IMR-90 (cell line): ENCODE measurements around the gene KLHL40. TPM values are rescaled to one million over a fixed set of nuclear protein-coding genes. Genes with fewer than 3 reads are reported as not detected.

Source experiments
- ATAC-seq: fragments of 200-7000 bp; cut with Tn5 transposase; 2 replicates; pipeline ENCODE4 v1.9.1; 2020; ENCODE audit warnings: low read depth, mild to moderate bottlenecking, moderate library complexity
- BruUV-seq: library from RNA; stranded (reverse); fragments of 400-500 nt; replicated peaks from 2 replicates; lab custom pipeline; 2021; lab: Mats Ljungman, UMichigan
- CTCF ChIA-PET: fragments of 300-600 bp; formaldehyde crosslinking; extraction: SDS; loops from one replicate; lab custom pipeline; 2021; ENCODE audit warnings: antibody characterized with exemption; lab: Yijun Ruan, JAX
- POLR2A ChIA-PET: fragments of 300-600 bp; sonication (Branson Sonifier 250); formaldehyde crosslinking; loops from one replicate; lab custom pipeline; 2022; ENCODE audit warnings: antibody characterized with exemption; ENCODE audit not compliant: unreplicated experiment; lab: Charles Lee
- DNase-seq: peaks from one replicate; pipeline ENCODE4 v3.0.0; 2013
- H2AFZ ChIP-seq: replicated peaks from 2 replicates; pipeline ENCODE3; 2013; ENCODE audit warnings: low read length, mild to moderate bottlenecking; ENCODE audit not compliant: poor library complexity
- H2AK5ac ChIP-seq: 2 replicates; pipeline ENCODE4 v1.6.1; 2013; ENCODE audit warnings: low read depth, low read length, inconsistent platforms
- H2AK9ac ChIP-seq: replicated peaks from 2 replicates; pipeline ENCODE3; 2013; ENCODE audit warnings: mild to moderate bottlenecking, low read depth, low read length, moderate library complexity; ENCODE audit not compliant: poor library complexity
- H2BK120ac ChIP-seq: 2 replicates; pipeline ENCODE4 v1.6.1; 2013; ENCODE audit warnings: low read depth, low read length, inconsistent platforms
- H2BK15ac ChIP-seq: 3 replicates; pipeline ENCODE4 v1.6.1; 2013; ENCODE audit warnings: low read depth, low read length, inconsistent platforms
- H2BK20ac ChIP-seq: 2 replicates; pipeline ENCODE4 v1.6.1; 2013; ENCODE audit warnings: low read depth, mild to moderate bottlenecking, inconsistent platforms, low read length, moderate library complexity
- H2BK5ac ChIP-seq: 2 replicates; pipeline ENCODE4 v1.6.1; 2013; ENCODE audit warnings: mild to moderate bottlenecking, low read depth, low read length, inconsistent platforms; ENCODE audit not compliant: poor library complexity, severe bottlenecking
- H3K14ac ChIP-seq: replicated peaks from 2 replicates; pipeline ENCODE4 v1.6.1; 2013; ENCODE audit warnings: low read depth, low read length, inconsistent platforms
- H3K18ac ChIP-seq: 2 replicates; pipeline ENCODE4 v1.6.1; 2013; ENCODE audit warnings: low read depth, low read length, control low read depth
- H3K23ac ChIP-seq: 2 replicates; pipeline ENCODE4 v1.6.1; 2013; ENCODE audit warnings: low read depth, low read length, inconsistent platforms
- H3K27ac ChIP-seq: 2 replicates; pipeline ENCODE4 v1.5.1; 2013; ENCODE audit warnings: mild to moderate bottlenecking, control low read depth, low read length; ENCODE audit not compliant: insufficient read depth
- H3K27me3 ChIP-seq: 2 replicates; pipeline ENCODE4 v1.6.1; 2013; ENCODE audit warnings: low read length; ENCODE audit not compliant: control insufficient read depth, insufficient read depth
- H3K36me3 ChIP-seq: 2 replicates; pipeline ENCODE4 v1.6.1; 2013; ENCODE audit warnings: low read length, mixed read lengths; ENCODE audit not compliant: control insufficient read depth, insufficient read depth
- H3K4ac ChIP-seq: 2 replicates; pipeline ENCODE4 v1.6.1; 2013; ENCODE audit warnings: low read depth, low read length, inconsistent platforms
- H3K4me1 ChIP-seq: 2 replicates; pipeline ENCODE4 v1.6.1; 2013; ENCODE audit warnings: low read length, mixed read lengths; ENCODE audit not compliant: control insufficient read depth, insufficient read depth
- H3K4me2 ChIP-seq: 2 replicates; pipeline ENCODE4 v1.6.1; 2013; ENCODE audit warnings: low read depth, mild to moderate bottlenecking, control low read depth, low read length, moderate library complexity
- H3K4me3 ChIP-seq: 2 replicates; pipeline ENCODE4 v1.5.1; 2013; ENCODE audit warnings: low read depth, mild to moderate bottlenecking, control low read depth, low read length, moderate library complexity; ENCODE audit not compliant: insufficient read depth
- H3K56ac ChIP-seq: 2 replicates; pipeline ENCODE4 v1.6.1; 2013; ENCODE audit warnings: low read length, inconsistent platforms; ENCODE audit not compliant: insufficient read depth; ENCODE audit errors: extremely low read depth
- H3K79me1 ChIP-seq, 2 experiments: 2 replicates each; pipeline ENCODE4 v1.6.1; 2013; ENCODE audit warnings: low read length in 2 of 2, inconsistent platforms in 1 of 2, low read depth in 1 of 2
- H3K9ac ChIP-seq: 2 replicates; pipeline ENCODE4 v1.6.1; 2013; ENCODE audit warnings: low read depth, low read length, control low read depth
- H3K9me1 ChIP-seq: 2 replicates; pipeline ENCODE4 v1.6.1; 2013; ENCODE audit warnings: low read length, inconsistent platforms; ENCODE audit not compliant: insufficient read depth
- H3K9me3 ChIP-seq: 2 replicates; pipeline ENCODE4 v1.6.1; 2013; ENCODE audit warnings: low read length; ENCODE audit not compliant: control insufficient read depth, insufficient read depth
- H4K20me1 ChIP-seq: 2 replicates; pipeline ENCODE4 v1.6.1; 2013; ENCODE audit warnings: low read length, inconsistent platforms; ENCODE audit not compliant: insufficient read depth
- H4K5ac ChIP-seq: 2 replicates; pipeline ENCODE4 v1.6.1; 2013; ENCODE audit warnings: mild to moderate bottlenecking, low read depth, low read length, control low read depth
- H4K8ac ChIP-seq, 2 experiments: 2 replicates each; pipeline ENCODE4 v1.6.1; 2013; ENCODE audit warnings: low read depth in 2 of 2, low read length in 2 of 2, control low read depth in 1 of 2, inconsistent platforms in 1 of 2
- H4K91ac ChIP-seq: 2 replicates; pipeline ENCODE4 v1.6.1; 2013; ENCODE audit warnings: low read depth, low read length, inconsistent platforms; ENCODE audit not compliant: insufficient read depth
- CHD1 ChIP-seq: IDR thresholded peaks from 2 replicates; pipeline ENCODE4 v1.6.1; 2012; ENCODE audit warnings: low read depth, low read length, improper control_type of control experiment
- MAFK ChIP-seq: IDR thresholded peaks from 2 replicates; pipeline ENCODE4 v1.6.1; 2012; ENCODE audit warnings: low read depth, low read length, improper control_type of control experiment
- MAZ ChIP-seq: IDR thresholded peaks from 2 replicates; pipeline ENCODE4 v1.6.1; 2012; ENCODE audit warnings: low read depth, mild to moderate bottlenecking, low read length, improper control_type of control experiment, moderate library complexity, borderline replicate concordance
- NFE2L2 ChIP-seq: fragments of 150-350 bp; IDR thresholded peaks from 2 replicates; pipeline ENCODE4 v1.6.1; 2016; ENCODE audit warnings: low read depth, mild to moderate bottlenecking, low read length
- POLR2A ChIP-seq: IDR thresholded peaks from 2 replicates; pipeline ENCODE4 v1.6.1; 2012; ENCODE audit warnings: mild to moderate bottlenecking, low read depth, low read length
- RFX5 ChIP-seq: IDR thresholded peaks from 2 replicates; pipeline ENCODE4 v1.8.0; 2012; ENCODE audit warnings: low read depth, mild to moderate bottlenecking, low read length, moderate library complexity
- WGBS, 2 experiments: methylation state at CpG; one replicate each; pipeline versions ENCODE4 v1.1.5 to v1.1.7; 2013; ENCODE audit warnings: missing lambda C conversion rate in 2 of 2; ENCODE audit not compliant: insufficient read length in 1 of 2; ENCODE audit errors: extremely low coverage in 2 of 2; 5-methylcytosine and 5-hydroxymethylcytosine counted together
- dilution Hi-C: fragments of 300-500 bp; cut with HindIII; formaldehyde crosslinking; loops from one replicate; pipeline ENCODE4 v1.14.3; 2018; ENCODE audit warnings: low sequenced_read_pairs; ENCODE audit not compliant: unreplicated experiment
- in situ Hi-C: fragments of 300-500 bp; cut with MboI; formaldehyde crosslinking; loops from 3 replicates; pipeline ENCODE4 v1.14.3; 2019; ENCODE audit warnings: low sequenced_read_pairs, inconsistent platforms, mixed read lengths
- intact Hi-C: fragments of 100-400 bp; cut with micrococcal nuclease; formaldehyde crosslinking; loops from 2 replicates; pipeline ENCODE4 v1.10.0; 2022
- polyA plus RNA-seq, 3 experiments: library from polyadenylated mRNA; depleted of rRNA; stranded (reverse); fragments of >200 nt; gene quantifications; 2 replicates each; pipeline ENCODE4 v1.2.3, GENCODE V29; 2012; ENCODE audit warnings: low replicate concordance in 1 of 3
- total RNA-seq: library from RNA; depleted of rRNA; stranded (reverse); fragments of >200 nt; gene quantifications from 2 replicates; pipeline ENCODE4 v1.2.3, GENCODE V29; 2012
- TF ChIP-seq, protein P1 (sequence below): conservative IDR thresholded peaks from 2 replicates; pipeline ENCODE4 v1.5.1; 2012; ENCODE audit warnings: mild to moderate bottlenecking, low read depth, low read length, improper control_type of control experiment
- TF ChIP-seq, protein P2 (sequence below): fragments of 150-350 bp; IDR thresholded peaks from 2 replicates; pipeline ENCODE4 v1.6.1; 2017; ENCODE audit warnings: mild to moderate bottlenecking, antibody characterized with exemption, low read length, low read depth
- TF ChIP-seq, protein P3 (sequence below): fragments of 150-350 bp; IDR thresholded peaks from 2 replicates; pipeline ENCODE4 v1.6.1; 2016; ENCODE audit warnings: low read depth, mild to moderate bottlenecking, low read length, moderate library complexity, borderline replicate concordance

KLHL40 gene
- total and polyA plus RNA-seq, 2 of the 4 experiments (the other 2 are of a cell fraction): not detected

DNA sequence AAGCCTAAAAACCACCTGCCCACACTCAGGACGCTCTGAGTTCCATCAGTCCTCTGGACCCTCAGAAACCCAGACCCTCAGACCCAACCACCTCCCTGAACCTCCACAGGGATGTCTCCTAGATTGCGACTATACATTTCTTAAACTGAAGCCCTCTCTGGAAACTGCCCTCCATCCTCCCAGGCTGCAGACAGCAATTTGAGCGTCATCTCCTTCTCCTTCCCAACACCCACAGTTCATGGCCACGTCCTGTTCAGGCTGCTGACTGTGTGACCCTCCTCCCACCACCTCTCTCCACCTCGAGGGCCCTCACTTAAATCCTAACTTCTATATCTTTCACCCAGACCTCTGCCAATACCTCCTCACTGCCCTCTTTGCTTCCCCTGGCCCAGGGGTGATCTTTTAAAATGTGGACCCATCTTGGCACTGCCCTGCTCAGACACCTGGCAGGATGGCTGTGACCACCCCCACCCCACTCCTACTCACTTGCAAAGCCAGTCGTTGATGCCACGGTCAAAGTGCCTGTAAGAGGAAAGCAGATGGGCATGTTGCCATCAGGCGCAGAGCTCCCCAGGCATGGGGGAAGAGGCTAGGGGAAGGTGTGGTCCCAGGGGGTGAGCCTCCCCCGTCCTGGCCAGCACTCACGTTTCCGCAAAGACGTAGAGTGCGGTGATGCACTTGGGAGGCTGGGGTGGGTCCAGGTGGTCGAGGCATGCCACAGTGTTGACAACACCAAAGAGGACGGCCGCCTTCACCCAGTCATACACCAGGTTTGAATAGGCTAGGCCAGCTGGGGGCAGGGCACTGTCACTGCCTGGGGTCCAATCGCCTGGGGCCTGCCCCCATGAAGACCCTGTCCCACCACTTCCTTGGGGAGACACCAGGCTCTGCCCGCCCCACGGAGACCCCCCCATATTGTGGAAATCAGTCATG lies 11.3 kb downstream of the KLHL40 start:
- dilution Hi-C loops (no loop called here), in situ Hi-C loops (no loop called here), intact Hi-C loops (no loop called here)
- Histone ChIP-seq H3K36me3 (no peaks in the 10 kb centered on the region), H2AFZ (peak overlapping the region; percentile 9), H3K4me3 (no peak overlapping the region), H2BK20ac (no peak overlapping the region), H3K56ac (no peak overlapping the region), H2BK15ac (no peak overlapping the region), H2AK9ac (peak overlapping the region; percentile 20), H3K4me2 (no peak overlapping the region), H2BK5ac (no peak overlapping the region), H3K9ac (no peak overlapping the region), H3K4ac (no peak overlapping the region), H3K23ac (no peak overlapping the region), H3K27me3 (peaks cover 55% of the 10 kb centered on the region), H2AK5ac (no peak overlapping the region), H3K14ac (no peak overlapping the region), H3K9me1 (no peaks in the 10 kb centered on the region; the same call in 1 of the 2 replicates), H4K5ac (no peak overlapping the region), H3K9me3 (no peaks in the 10 kb centered on the region), H3K79me1 (no peaks in the 10 kb centered on the region), H4K20me1 (no peaks in the 10 kb centered on the region; the same call in 1 of the 2 replicates), H3K4me1 (no peaks in the 10 kb centered on the region), H3K27ac (no peak overlapping the region), H2BK120ac (no peak overlapping the region), H3K18ac (no peak overlapping the region), H4K8ac (no peak overlapping the region), H4K91ac (no peak overlapping the region)
- CTCF ChIA-PET: no interaction called here
- WGBS, 2 experiments: 53% methylated on average over 9 of the region's 19 CpGs; no CpG with 5 or more reads in 1 of the 2 experiments
- DNase-seq: no peak
- no peak for ATAC-seq
- no peak for TF ChIP-seq RFX5
- TF ChIP-seq, protein P1, sequence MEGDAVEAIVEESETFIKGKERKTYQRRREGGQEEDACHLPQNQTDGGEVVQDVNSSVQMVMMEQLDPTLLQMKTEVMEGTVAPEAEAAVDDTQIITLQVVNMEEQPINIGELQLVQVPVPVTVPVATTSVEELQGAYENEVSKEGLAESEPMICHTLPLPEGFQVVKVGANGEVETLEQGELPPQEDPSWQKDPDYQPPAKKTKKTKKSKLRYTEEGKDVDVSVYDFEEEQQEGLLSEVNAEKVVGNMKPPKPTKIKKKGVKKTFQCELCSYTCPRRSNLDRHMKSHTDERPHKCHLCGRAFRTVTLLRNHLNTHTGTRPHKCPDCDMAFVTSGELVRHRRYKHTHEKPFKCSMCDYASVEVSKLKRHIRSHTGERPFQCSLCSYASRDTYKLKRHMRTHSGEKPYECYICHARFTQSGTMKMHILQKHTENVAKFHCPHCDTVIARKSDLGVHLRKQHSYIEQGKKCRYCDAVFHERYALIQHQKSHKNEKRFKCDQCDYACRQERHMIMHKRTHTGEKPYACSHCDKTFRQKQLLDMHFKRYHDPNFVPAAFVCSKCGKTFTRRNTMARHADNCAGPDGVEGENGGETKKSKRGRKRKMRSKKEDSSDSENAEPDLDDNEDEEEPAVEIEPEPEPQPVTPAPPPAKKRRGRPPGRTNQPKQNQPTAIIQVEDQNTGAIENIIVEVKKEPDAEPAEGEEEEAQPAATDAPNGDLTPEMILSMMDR: no peak
- TF ChIP-seq CHD1: no peak
- TF ChIP-seq MAZ: no peak
- TF ChIP-seq, protein P2, sequence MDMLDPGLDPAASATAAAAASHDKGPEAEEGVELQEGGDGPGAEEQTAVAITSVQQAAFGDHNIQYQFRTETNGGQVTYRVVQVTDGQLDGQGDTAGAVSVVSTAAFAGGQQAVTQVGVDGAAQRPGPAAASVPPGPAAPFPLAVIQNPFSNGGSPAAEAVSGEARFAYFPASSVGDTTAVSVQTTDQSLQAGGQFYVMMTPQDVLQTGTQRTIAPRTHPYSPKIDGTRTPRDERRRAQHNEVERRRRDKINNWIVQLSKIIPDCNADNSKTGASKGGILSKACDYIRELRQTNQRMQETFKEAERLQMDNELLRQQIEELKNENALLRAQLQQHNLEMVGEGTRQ: no peak
- TF ChIP-seq NFE2L2: no peak
- TF ChIP-seq POLR2A: no peak
- TF ChIP-seq, protein P3, sequence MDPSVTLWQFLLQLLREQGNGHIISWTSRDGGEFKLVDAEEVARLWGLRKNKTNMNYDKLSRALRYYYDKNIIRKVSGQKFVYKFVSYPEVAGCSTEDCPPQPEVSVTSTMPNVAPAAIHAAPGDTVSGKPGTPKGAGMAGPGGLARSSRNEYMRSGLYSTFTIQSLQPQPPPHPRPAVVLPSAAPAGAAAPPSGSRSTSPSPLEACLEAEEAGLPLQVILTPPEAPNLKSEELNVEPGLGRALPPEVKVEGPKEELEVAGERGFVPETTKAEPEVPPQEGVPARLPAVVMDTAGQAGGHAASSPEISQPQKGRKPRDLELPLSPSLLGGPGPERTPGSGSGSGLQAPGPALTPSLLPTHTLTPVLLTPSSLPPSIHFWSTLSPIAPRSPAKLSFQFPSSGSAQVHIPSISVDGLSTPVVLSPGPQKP: no peak
- no peak for TF ChIP-seq MAFK
- POLR2A ChIA-PET: no interaction called here
- no TSS peak for BruUV-seq
